NB4 (cell line): ENCODE results near the gene C1QTNF6.

Experiments
- POLR2A ChIP-seq: IDR thresholded peaks from 2 replicates; pipeline ENCODE4 v1.6.1; 2011; ENCODE audit warnings: mild to moderate bottlenecking; ENCODE audit not compliant: insufficient read length; ENCODE audit errors: extremely low read depth
- TF ChIP-seq, protein P1 (sequence below): IDR thresholded peaks from one replicate; pipeline ENCODE4 v1.5.1; 2012; ENCODE audit warnings: low read depth, low read length
- TF ChIP-seq, protein P2 (sequence below): IDR thresholded peaks from 2 replicates; pipeline ENCODE4 v1.6.1; 2011; ENCODE audit warnings: low read depth, low read length

DNA sequence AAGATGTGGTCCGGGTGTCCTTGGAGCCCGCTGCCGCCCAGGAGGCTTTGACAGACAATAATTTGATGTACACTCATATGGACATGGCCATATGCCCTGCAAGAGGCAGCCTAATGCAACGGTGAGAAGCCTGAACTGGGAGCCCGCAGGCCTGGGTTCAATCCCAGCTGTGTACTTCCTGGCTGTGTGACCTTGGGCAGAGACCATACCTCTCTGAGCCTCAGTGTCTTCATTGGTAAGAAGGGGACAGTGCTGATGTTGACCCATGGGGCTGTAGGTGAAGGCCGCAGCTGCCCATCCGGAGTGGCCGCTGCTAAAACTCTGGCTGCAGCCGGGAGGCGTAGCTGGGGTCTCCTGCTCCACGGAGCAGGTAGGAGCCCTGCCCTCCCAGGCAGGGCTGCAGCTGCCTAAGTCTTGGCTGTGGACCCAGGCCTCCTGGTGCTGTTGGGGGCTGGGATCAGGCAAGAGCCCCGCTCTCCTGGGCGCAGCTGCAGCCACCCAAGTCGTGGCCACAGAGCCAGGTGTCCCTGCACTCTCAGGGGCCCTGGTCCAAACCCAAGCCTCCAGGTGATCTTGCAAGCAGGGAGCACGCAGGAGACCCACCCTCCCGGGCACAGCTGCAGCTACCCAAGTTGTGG lies 47.2 kb downstream of the C1QTNF6 start:
- TF ChIP-seq, protein P1, sequence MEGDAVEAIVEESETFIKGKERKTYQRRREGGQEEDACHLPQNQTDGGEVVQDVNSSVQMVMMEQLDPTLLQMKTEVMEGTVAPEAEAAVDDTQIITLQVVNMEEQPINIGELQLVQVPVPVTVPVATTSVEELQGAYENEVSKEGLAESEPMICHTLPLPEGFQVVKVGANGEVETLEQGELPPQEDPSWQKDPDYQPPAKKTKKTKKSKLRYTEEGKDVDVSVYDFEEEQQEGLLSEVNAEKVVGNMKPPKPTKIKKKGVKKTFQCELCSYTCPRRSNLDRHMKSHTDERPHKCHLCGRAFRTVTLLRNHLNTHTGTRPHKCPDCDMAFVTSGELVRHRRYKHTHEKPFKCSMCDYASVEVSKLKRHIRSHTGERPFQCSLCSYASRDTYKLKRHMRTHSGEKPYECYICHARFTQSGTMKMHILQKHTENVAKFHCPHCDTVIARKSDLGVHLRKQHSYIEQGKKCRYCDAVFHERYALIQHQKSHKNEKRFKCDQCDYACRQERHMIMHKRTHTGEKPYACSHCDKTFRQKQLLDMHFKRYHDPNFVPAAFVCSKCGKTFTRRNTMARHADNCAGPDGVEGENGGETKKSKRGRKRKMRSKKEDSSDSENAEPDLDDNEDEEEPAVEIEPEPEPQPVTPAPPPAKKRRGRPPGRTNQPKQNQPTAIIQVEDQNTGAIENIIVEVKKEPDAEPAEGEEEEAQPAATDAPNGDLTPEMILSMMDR = no peak
- no peak for TF ChIP-seq POLR2A
- TF ChIP-seq, protein P2, sequence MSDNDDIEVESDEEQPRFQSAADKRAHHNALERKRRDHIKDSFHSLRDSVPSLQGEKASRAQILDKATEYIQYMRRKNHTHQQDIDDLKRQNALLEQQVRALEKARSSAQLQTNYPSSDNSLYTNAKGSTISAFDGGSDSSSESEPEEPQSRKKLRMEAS = no peak
